GM21619 (cell line): ENCODE measurements around the gene PAPLN.

Experiments used
- ATAC-seq: cut with Tn5 transposase; IDR thresholded peaks from one replicate; pipeline ENCODE4 v1.9.1; 2021; ENCODE audit not compliant: unreplicated experiment

The PAPLN gene

GRCh38 chr14:73245480-73246325, 8.4 kb downstream of the PAPLN start:
- ATAC-seq = peak; percentile 60

GRCh38 chr14:73246387-73247150, 9.3 kb downstream of the PAPLN start:
- ATAC-seq = no peak

DNA sequence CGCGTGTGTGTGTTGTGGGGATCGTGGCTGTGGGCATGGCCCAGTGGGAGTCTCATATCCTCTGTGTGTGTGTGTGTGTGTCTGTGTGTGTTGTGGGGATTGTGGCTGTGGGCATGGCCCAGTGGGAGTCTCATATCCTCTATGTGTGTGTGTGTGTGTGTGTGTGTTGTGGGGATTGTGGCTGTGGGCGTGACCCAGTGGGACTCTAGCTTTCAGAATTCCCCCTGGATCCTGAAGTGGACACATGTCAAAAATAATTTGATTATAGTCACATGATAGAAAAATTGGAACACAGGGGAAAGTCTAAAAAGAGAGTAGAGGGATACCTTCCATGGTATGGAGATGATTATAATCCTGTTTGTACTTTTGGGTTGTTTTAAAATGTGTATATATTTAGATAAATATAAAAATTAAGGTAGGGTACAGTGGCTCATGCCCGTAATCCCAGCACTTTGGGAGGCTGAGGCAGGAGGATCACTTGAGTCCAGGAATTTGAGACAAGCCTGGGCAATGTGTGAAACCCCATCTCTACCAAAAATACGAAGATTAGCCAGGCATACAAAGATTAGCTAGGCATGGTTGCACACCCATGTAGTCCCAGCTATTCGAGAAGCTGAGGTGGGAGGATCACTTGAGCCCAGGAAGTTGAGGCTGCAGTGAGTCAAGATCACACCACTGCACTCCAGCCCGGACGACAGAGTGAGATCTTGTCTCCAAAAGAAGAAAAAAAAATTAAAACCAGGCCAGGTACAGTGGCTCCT, 11.0 kb downstream of the PAPLN start:
- no peak for ATAC-seq

- ATAC-seq = no peak
Measured at GRCh38 chr14:73249108-73249507, 11.8 kb downstream of the PAPLN start.

DNA sequence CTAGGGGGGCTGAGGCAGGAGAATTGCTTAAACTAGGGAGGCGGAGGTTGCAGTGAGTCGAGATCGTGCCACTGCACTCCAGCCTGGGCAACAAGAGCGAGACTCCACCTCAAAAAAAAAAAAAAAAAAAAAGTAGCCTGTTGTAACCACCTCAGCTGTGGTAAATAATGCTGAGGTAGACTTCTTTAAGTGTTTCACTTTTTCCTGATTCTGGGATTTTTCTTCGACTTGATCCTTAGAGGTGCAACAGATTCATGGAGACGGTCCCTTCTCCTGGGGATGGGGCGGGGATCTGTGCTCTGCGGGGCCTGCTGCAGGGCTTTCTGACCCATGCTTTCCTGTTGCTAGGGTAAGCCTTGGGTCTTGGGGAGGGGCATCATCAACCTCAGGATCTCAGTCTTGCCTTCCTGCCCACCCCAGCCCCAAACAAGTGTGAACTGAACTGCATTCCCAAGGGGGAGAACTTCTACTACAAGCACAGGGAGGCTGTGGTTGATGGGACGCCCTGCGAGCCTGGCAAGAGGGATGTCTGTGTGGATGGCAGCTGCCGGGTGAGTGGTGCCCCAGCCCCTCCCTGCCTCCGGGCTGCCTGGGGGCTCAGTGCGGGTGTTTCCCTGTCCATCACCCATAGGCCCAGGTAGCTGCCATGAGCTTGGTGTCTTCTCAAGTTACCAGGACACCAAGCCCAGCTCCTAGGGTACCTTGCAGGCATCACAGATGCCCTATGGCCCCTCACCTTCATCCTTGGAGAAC, 12.4 kb downstream of the PAPLN start:
- no peak for ATAC-seq

GRCh38 chr14:73250317-73250713, 13.0 kb downstream of the PAPLN start:
- ATAC-seq = no peak

GRCh38 chr14:73250781-73251500, 13.6 kb downstream of the PAPLN start:
- ATAC-seq = no peak

GRCh38 chr14:73251516-73252215, 14.4 kb downstream of the PAPLN start:
- ATAC-seq = no peak

GRCh38 chr14:73252491-73253322, 15.4 kb downstream of the PAPLN start:
- ATAC-seq = no peak

GRCh38 chr14:73253323-73253610, 16.0 kb downstream of the PAPLN start:
- no peak for ATAC-seq

DNA sequence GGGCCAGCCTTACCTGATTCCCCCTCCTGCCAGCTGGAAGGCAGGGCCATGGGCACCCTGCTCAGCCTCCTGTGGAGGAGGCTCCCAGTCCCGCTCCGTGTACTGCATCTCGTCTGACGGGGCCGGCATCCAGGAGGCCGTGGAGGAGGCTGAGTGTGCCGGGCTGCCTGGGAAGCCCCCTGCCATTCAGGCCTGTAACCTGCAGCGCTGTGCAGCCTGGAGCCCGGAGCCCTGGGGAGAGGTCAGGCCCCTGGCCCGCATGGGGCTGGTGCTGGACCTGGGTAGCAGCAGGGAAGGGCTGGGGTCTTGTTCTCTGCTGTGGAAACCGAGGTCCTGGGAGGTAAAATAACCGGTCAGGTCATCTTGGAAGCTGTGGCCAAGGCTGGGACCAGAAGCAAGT, 16.4 kb downstream of the PAPLN start:
- ATAC-seq = no peak

- no peak for ATAC-seq
Measured at GRCh38 chr14:73254247-73255004, 17.1 kb downstream of the PAPLN start.

- ATAC-seq = no peak
Measured at GRCh38 chr14:73255005-73255400, 17.7 kb downstream of the PAPLN start.

- no peak for ATAC-seq
Measured at GRCh38 chr14:73255693-73256225, 18.5 kb downstream of the PAPLN start.

- ATAC-seq = no peak
Measured at GRCh38 chr14:73258076-73258475, 20.8 kb downstream of the PAPLN start.

DNA sequence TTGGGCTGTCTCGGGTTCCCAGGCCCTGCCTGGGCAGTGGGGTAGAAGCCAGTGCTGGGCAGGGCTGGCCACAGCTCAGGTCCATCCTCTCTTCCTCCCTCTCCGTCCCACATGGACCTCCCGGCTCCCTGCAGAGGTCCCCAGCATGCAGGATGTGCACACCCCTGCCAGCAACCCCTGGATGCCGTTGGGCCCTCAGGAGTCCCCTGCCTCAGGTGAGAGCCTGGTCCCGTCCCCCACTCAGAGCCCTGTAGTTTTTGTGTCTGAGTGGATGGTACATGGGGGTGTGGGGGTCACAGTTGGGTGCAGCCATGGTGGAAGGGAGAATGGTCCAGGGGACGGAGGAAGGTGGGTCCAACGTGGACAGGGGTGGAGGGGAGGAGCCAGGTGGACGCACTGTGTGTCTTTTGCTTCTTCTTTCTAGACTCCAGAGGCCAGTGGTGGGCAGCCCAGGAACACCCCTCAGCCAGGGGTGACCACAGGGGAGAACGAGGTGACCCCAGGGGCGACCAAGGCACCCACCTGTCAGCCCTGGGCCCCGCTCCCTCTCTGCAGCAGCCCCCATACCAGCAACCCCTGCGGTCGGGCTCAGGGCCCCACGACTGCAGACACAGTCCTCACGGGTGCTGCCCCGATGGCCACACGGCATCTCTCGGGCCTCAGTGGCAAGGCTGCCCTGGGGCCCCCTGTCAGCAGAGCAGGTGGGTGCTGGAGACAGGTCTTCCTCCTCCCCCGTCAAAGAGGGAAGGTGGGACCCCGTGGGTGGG, 21.7 kb downstream of the PAPLN start:
- ATAC-seq = no peak

GRCh38 chr14:73259837-73260236, 22.5 kb downstream of the PAPLN start:
- ATAC-seq = no peak
